ENCODE measurements around the gene SMIM21. TPM values are rescaled to one million over a fixed set of nuclear protein-coding genes. Genes with fewer than 3 reads are reported as not detected.

Gene SMIM21
- total RNA-seq, 3 donors from 2014 or later = not detected

- Histone ChIP-seq H3K4me3 (no peak overlapping the region), H3K27me3 (no peaks in the 10 kb centered on the region), H3K27ac (no peak overlapping the region), H3K36me3 (no peaks in the 10 kb centered on the region), H3K4me1 (no peaks in the 10 kb centered on the region), H3K9me3 (no peaks in the 10 kb centered on the region)
- intact Hi-C loops (cut with DNase I; ENCODE audit: low total_unique reads) = no loop called here
- TF ChIP-seq POLR2A (IDR thresholded peaks at IDR 0.05) (no peak), POLR2AphosphoS5 (IDR thresholded peaks at IDR 0.05) (no peak), CTCF (IDR thresholded peaks at IDR 0.05) (no peak)
- no peak for DNase-seq (ENCODE audit: low spot score in 2 of 2)
Observed at GRCh38 chr18:75375341-75375740, 52.2 kb downstream of the SMIM21 start.

GRCh38 chr18:75374466-75374865 lies 53.0 kb downstream of the SMIM21 start:
- H3K4me3 ChIP-seq = no peak overlapping the region
- no peaks in the 10 kb centered on the region for H3K27me3 ChIP-seq
- H3K27ac ChIP-seq = no peak overlapping the region
- no peak for TF ChIP-seq POLR2A (IDR thresholded peaks at IDR 0.05)
- H3K36me3 ChIP-seq = no peaks in the 10 kb centered on the region
- no peaks in the 10 kb centered on the region for H3K9me3 ChIP-seq
- intact Hi-C loops (cut with DNase I; ENCODE audit: low total_unique reads) = loop anchor here (5.0 kb wide), 1 partner anchor 1688 kb away; no protein-coding TSS in a partner anchor
- H3K4me1 ChIP-seq = no peaks in the 10 kb centered on the region
- DNase-seq (ENCODE audit: low spot score in 2 of 2) = no peak

GRCh38 chr18:75369026-75369721 lies 58.3 kb downstream of the SMIM21 start:
- no peak overlapping the region for H3K27ac ChIP-seq
- H3K36me3 ChIP-seq = no peaks in the 10 kb centered on the region
- H3K4me3 ChIP-seq = no peak overlapping the region
- H3K9me3 ChIP-seq = no peaks in the 10 kb centered on the region
- DNase-seq (ENCODE audit: low spot score in 2 of 2) = no peak
- intact Hi-C loops (cut with DNase I; ENCODE audit: low total_unique reads) = no loop called here
- no peaks in the 10 kb centered on the region for H3K4me1 ChIP-seq
- TF ChIP-seq CTCF (IDR thresholded peaks at IDR 0.05) = no peak
- no peak for TF ChIP-seq POLR2AphosphoS5 (IDR thresholded peaks at IDR 0.05)
- TF ChIP-seq POLR2A (IDR thresholded peaks at IDR 0.05) = no peak
- H3K27me3 ChIP-seq = no peaks in the 10 kb centered on the region

- TF ChIP-seq POLR2AphosphoS5 (IDR thresholded peaks at IDR 0.05) (no peak), CTCF (IDR thresholded peaks at IDR 0.05) (no peak), POLR2A (IDR thresholded peaks at IDR 0.05) (no peak)
- Histone ChIP-seq H3K27ac (no peak overlapping the region), H3K4me1 (no peaks in the 10 kb centered on the region), H3K9me3 (no peaks in the 10 kb centered on the region), H3K4me3 (no peak overlapping the region), H3K27me3 (no peaks in the 10 kb centered on the region), H3K36me3 (no peaks in the 10 kb centered on the region)
- no peak for DNase-seq (ENCODE audit: low spot score in 2 of 2)
- intact Hi-C loops (cut with DNase I; ENCODE audit: low total_unique reads) = no loop called here
Observed at GRCh38 chr18:75365837-75366236, 61.7 kb downstream of the SMIM21 start.

- H3K9me3 ChIP-seq = no peaks in the 10 kb centered on the region
- H3K27me3 ChIP-seq = no peaks in the 10 kb centered on the region
- H3K27ac ChIP-seq = no peak overlapping the region
- TF ChIP-seq CTCF (IDR thresholded peaks at IDR 0.05) (no peak), POLR2AphosphoS5 (IDR thresholded peaks at IDR 0.05) (no peak), POLR2A (IDR thresholded peaks at IDR 0.05) (no peak)
- H3K4me1 ChIP-seq = no peaks in the 10 kb centered on the region
- DNase-seq (ENCODE audit: low spot score in 2 of 2) = no peak
- H3K4me3 ChIP-seq = no peak overlapping the region
- H3K36me3 ChIP-seq = no peaks in the 10 kb centered on the region
- intact Hi-C loops (cut with DNase I; ENCODE audit: low total_unique reads) = no loop called here
Observed at GRCh38 chr18:75365254-75365629, 62.3 kb downstream of the SMIM21 start.

Measured in breast epithelium (tissue), 4 donors.